Measurements from ENCODE around the gene NUP54. TPM values are rescaled to one million over a fixed set of nuclear protein-coding genes. Genes with fewer than 3 reads are reported as not detected.

NUP54 gene
- total RNA-seq, 1 donor from 2014 or later: 59.2 TPM

GRCh38 chr4:76153356-76153755 is 5.2 kb upstream of the NUP54 start:
- intact Hi-C loops (cut with micrococcal nuclease): no loop called here

- intact Hi-C loops (cut with micrococcal nuclease): loop anchor here (1.0 to 5.0 kb wide), 10 partner anchors 66 to 1990 kb away; partner anchors contain the start of genes CDKL2, G3BP2, MTHFD2L and RCHY1
These were observed 599 bp downstream of the NUP54 start for GRCh38 chr4:76147454-76148141.

GRCh38 chr4:76144546-76144945 is 3.7 kb downstream of the NUP54 start:
- intact Hi-C loops (cut with micrococcal nuclease): no loop called here

GRCh38 chr4:76141241-76141640 is 7.0 kb downstream of the NUP54 start:
- intact Hi-C loops (cut with micrococcal nuclease): no loop called here

GRCh38 chr4:76127754-76128153 is 20.4 kb downstream of the NUP54 start:
- intact Hi-C loops (cut with micrococcal nuclease): no loop called here

GRCh38 chr4:76125816-76126215 is 22.4 kb downstream of the NUP54 start:
- intact Hi-C loops (cut with micrococcal nuclease): no loop called here

GRCh38 chr4:76120199-76120598 is 28.0 kb downstream of the NUP54 start:
- intact Hi-C loops (cut with micrococcal nuclease): no loop called here

GRCh38 chr4:76117536-76117935 is 30.7 kb downstream of the NUP54 start:
- intact Hi-C loops (cut with micrococcal nuclease): no loop called here

GRCh38 chr4:76116821-76117220 is 31.4 kb downstream of the NUP54 start:
- intact Hi-C loops (cut with micrococcal nuclease): no loop called here

- intact Hi-C loops (cut with micrococcal nuclease): no loop called here
These were observed 39.6 kb downstream of the NUP54 start for GRCh38 chr4:76108467-76109181.

- intact Hi-C loops (cut with micrococcal nuclease): no loop called here
These were observed 41.8 kb downstream of the NUP54 start for GRCh38 chr4:76106442-76106841.

GRCh38 chr4:76105652-76106051 is 42.5 kb downstream of the NUP54 start:
- intact Hi-C loops (cut with micrococcal nuclease): no loop called here

- intact Hi-C loops (cut with micrococcal nuclease): no loop called here
These were observed 52.1 kb downstream of the NUP54 start for GRCh38 chr4:76096076-76096475.

GRCh38 chr4:76095568-76095967 is 52.6 kb downstream of the NUP54 start:
- intact Hi-C loops (cut with micrococcal nuclease): no loop called here

- intact Hi-C loops (cut with micrococcal nuclease): no loop called here
These were observed 57.1 kb downstream of the NUP54 start for GRCh38 chr4:76091052-76091451.

- intact Hi-C loops (cut with micrococcal nuclease): no loop called here
These were observed 57.9 kb downstream of the NUP54 start for GRCh38 chr4:76090241-76090691.

- intact Hi-C loops (cut with micrococcal nuclease): no loop called here
These were observed 59.5 kb downstream of the NUP54 start for GRCh38 chr4:76088719-76089118.

- intact Hi-C loops (cut with micrococcal nuclease): no loop called here
These were observed 61.0 kb downstream of the NUP54 start for GRCh38 chr4:76087007-76087769.

GRCh38 chr4:76084542-76084941 is 63.7 kb downstream of the NUP54 start:
- intact Hi-C loops (cut with micrococcal nuclease): no loop called here

- intact Hi-C loops (cut with micrococcal nuclease): no loop called here
These were observed 64.7 kb downstream of the NUP54 start for GRCh38 chr4:76083386-76083988.

- intact Hi-C loops (cut with micrococcal nuclease): no loop called here
These were observed 70.1 kb downstream of the NUP54 start for GRCh38 chr4:76078033-76078613.

Measured in T-helper 2 cell treated with Interferon-gamma antibody and Interleukin-4, amounts not matched to agents 100 ng/mL and 5 ng/mL, for 36 hours (primary cell).